ENCODE measurements around the gene KLLN.
A peak's percentile ranks its signal among the peaks of the same experiment; 100 is the strongest.
"Not testable (repeated sequence)": the region's sequence is repeated elsewhere in the genome, so short reads cannot be mapped to it uniquely, and the experiment has no call there.

KLLN gene

DNA sequence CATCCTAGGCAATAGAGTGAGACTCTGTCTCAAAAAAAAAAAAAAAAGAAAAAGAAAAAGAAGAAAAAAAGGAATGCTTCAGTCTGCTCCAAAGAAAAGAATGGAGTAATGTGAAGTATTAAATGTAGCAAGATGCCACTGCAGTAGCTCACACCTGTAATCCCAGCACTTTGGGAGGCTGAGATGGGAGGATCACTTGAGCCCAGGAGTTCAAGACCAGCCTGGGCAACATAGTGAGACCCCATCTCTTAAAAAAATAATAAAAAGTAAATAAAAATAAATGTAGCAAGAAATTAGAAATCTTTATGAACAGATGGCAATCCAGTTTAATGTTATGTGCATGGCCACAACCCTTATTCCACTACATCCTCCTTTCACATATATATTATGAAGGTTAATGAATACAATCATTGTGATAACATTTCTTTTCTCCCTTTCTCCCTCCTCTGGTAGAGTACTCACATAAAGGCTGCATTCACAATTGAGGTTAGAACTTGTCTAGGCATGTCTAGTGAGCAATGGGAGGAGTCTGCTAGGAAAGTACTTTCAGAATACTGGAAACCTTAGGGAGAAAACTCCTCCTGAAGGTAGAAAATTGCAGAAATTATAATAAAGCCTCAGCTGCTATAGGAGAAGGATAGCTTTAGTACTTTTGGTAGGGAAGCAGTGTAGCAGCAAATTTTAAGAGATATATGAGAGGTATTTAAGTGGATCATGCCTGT is 20.4 kb downstream of the KLLN start:
- no peak for DNase-seq (ENCODE audit: low read depth in 2 of 2)

DNA sequence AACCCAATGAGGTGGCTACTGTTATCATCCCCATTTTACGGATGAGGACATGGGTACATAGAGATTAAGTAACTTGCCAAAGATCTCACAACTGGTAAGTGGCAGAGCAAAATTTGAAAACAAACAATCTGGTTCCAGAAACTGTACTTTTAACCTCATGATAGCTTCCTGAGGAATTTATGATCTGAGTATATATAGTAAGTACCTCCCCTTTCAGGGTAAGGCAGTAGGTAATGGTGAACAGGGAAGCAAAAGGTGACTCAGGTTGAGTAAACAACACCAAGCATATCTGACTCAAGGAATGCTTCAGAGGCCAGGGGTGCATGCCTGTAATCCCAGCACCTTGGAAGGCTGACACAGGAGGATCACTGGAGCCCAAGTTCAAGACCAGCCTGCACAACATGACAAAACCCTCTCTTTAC is 21.1 kb downstream of the KLLN start:
- no peak for DNase-seq (ENCODE audit: low read depth in 2 of 2)

DNA sequence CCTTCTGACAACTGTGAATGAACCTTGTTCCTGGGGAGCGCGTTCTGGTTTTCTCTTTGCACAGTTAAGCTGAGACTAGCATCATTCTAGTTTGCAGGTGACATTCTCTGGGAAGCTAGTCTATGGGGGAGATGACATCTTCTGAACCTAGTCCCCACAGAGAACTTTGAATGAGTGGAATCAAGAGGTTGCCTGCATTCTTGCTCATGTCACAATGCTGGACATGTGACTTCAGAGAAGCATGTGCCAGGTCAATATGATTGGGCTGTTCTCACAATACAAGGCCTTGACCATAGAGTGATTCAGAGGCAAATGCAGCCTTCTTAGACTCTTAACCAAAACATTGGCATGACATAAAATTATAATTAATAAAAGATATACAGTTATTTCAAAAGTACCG is 22.1 kb downstream of the KLLN start:
- DNase-seq (ENCODE audit: low read depth in 2 of 2): no peak

DNA sequence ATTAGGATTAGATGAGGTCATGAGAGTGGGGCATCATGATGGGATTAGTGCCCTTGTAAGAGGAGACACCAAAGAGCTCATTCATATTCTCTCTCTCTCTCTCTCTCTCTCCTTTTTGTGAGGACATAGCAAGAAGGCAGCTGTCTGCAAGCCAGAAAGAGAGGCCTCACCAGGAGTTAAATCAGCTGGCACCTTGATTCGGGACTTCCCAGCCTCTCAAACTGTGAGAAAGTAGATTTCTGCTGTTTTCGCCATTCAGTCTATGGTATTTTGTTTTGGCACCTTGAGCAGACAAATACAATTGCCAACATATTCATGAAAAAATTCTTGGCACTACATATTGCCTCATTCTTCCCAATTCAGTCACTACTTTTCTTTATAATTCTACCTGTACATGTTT is 24.7 kb downstream of the KLLN start:
- DNase-seq (ENCODE audit: low read depth in 2 of 2): no peak

DNA sequence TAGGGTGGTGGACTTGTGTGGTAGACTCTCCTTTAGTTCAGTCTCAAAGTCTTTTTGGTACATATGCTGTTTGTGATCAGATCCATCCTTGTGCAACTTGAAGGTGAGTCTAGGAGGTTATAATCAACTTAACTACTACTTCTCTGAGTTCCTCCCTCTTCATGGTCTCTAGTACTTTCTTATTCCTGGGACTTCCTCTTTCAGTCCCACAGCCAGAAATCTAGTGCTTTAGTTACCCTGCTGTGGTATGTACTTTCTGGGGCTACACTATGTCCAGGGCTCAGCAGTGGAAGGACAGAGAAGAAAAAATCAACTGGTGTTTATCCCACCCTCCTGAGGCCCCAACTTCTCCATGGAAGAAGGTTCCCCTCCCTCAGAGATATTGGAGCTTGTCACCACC is 25.9 kb downstream of the KLLN start:
- DNase-seq (ENCODE audit: low read depth in 2 of 2): no peak

DNA sequence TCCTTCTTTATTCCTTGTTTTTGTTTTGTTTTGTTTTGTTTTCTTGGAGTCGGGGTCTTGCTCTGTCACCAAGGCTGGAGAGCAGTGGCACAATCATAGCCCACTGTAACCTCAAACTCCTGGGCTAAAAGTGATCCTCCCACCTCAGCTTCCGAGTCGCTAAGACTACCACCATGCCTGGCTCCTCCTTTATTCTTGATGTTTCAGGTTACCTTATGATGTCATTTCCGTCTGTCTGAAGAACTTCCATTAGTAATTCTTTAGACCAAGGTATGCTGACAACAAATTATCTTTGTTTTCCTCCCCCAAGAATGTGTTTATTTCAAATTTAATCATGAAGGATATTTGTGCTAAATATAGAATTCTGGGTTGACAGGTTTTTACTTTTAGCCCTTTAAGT is 27.2 kb downstream of the KLLN start:
- DNase-seq (ENCODE audit: low read depth in 2 of 2): no peak

DNA sequence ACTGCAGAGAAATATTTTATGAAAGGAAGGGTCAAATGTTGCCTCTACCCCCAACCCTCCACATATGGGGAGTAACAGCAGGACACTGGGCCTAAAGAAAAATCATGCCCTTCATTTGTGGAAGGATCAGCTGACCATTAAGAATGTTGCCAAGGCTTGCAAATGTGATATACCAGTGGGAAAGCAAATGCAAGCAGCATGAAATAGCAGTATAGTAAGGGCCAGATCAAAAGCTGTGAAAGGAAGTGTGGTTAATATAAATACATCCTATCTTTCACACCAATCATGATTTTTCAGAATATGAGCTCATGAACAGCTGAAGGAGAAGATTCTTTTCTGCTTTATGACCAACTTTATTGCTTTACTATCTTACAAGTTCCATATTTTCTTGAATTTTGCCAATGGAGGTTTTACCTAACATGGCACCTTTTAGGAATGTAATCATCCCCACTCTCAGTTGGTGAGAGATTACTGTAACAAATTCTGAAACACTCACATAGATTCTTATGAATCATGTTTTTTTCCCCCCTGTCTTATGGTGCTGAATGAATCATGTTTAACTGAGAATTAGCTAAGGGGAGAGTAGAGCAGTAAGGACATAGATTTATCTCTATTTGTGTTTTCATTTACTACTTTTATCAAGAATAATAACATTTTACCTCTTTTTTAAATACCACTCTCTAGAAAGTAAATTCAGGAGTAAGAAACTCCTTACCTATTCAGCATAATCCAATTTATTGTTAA is 33.2 kb downstream of the KLLN start:
- no peak for DNase-seq (ENCODE audit: low read depth in 2 of 2)

DNA sequence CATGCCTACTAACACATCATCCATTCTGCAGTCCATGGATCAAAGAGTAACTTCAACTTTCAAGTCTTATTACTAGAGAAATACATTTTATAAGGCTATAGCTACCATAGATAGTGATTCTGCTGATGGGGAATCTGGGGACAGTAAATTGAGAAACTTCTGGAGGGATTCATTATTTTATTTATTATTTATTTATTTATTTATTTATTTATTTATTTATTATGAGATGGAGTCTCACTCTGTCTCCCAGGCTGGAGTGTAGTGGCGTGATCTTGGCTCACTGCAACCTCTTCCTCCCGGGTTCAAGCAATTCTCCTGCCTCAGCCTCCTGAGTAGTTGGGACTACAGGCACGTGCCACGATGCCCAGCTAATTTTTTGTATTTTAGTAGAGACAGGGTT is 34.3 kb downstream of the KLLN start:
- DNase-seq (ENCODE audit: low read depth in 2 of 2): not testable (repeated sequence)

DNA sequence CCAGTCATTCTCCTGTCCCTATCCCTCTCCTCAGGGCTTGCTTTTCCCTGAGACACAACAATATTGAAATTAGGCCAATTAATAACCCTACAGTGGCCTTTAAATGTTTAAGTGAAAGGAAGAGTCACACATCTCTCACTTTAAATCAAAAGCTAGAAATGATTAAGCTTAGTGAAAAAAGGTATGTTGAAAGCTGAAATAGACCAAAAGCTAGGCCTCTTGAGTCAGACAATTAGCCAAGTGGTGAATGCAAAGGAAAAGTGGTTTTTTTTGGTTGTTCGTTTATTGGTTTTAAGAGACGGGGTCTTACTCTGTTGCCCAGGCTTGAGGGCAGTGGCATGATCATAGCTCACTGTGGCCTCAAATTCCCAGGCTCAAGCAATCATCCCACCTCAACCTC is 35.7 kb downstream of the KLLN start:
- no peak for DNase-seq (ENCODE audit: low read depth in 2 of 2)

DNA sequence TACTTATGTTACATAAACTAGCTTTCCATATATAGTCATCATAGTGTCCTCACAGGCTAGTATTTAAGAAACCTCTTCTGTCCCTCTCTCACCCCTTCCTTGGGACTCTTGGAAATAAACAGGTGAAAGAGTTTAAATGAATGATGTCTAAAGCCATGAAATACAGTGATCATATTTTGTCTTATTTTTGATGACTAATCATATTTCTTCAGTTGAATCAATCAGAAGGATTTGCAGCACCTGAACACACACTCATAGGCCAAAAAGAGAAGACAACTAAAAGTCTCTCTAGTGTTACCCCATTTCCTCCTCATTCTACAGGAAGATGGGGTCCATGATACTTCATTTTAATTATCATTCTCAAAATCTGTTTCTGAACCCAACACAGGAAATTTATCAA is 36.7 kb downstream of the KLLN start:
- DNase-seq (ENCODE audit: low read depth in 2 of 2): no peak

DNA sequence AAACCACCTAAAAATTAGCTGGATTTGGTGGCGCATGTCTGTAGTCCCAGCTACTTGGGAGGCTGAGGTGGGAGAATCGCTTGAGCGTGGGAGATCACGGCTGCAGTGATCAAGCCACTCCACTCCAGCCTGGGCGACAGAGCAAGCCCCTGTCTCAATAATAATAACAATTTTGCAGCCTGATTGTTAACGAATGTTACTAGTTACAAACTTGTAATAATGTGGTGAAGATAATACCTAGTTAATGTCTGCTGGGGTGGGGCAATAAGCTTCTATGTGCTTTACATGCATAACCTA is 44.1 kb downstream of the KLLN start:
- DNase-seq (ENCODE audit: low read depth in 2 of 2): no peak

DNA sequence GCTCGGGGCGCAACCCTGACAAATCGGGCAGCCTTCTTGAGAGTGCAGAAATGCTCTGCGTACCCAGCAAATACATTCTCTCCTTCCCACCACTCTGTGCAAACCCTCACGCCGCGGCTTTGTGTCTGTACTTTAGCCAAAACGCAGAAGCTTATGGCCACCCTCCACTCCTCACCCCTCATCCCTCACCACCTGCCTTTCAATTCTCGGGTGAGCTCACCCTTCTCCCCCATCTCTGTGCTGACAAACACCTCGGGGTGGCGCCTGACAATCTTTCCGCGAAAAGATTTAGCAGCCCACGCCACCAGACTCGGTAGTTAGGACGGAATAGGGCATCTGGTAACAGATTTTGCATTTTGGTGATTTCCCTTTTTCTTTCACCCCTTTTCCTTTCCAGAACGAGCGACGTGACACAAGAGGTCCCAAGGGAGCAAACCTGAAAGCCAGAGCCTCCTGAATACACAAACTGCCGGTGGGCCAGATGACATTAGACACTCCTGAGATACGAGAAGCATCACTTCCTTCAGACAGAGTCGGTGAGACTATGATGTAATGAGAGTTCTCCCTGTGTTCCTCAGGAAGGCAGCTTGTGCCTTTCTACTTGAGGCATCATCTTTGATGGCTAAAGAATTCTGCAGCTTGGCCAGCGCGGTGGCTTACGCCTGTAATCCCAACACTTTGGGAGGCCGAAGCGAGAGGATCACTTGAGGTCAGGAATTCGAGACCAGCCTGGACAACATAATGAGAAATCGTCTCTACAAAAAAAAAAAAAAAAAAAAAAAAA is 44.6 kb downstream of the KLLN start:
- peak; percentile 34 to 43 for DNase-seq (ENCODE audit: low read depth in 2 of 2)

DNA sequence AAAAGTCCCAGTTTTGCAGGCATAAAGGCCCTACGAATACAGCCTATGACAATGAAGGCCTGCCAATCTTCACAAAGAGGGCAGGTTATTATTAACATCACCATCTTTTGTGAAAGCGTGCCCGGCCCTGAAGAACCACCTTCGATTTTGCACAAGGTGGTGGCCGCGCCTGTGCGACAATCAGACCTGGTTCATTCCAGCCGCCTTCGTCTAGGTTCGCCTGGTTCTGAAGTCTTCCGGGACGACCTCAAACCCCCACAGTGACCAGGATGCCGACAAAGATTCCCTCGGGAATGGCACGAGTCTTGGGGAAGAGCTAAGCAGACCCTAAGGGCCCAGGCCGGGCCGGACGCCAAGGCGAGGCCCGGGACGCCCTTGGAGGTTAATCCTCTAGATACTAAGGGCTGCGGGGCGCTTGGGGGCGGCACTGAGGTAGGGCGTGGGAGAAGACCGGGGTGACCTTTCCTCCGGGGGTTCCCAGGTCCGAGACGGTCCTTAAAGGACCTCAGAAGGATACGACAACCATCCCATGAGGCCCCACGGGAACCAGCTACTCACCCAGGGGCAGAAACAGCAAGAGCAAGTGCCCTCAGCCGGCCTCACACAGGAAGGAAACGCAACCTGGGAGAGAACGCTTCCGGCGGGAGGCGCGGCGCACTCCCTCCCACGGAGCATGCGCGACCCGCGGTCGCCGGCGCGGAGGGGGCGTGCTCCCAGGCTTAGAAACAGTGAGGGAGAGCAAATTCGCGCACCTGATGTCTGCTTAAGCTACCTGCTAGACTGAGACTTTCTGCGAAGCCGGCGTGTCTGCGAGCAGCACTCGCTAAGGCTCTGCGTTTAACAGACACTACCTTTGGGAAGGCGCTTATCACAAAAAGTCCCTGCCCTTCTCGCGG is 45.5 kb downstream of the KLLN start, which contains the start of gene ATAD1:
TSS of gene ATAD1 (minus strand) at position 618 of the 896 bp plus-strand sequence. CDS start 3,627 bp downstream, outside the sequence.
- peak; percentile 78 to 79 for DNase-seq (ENCODE audit: low read depth in 2 of 2)

DNA sequence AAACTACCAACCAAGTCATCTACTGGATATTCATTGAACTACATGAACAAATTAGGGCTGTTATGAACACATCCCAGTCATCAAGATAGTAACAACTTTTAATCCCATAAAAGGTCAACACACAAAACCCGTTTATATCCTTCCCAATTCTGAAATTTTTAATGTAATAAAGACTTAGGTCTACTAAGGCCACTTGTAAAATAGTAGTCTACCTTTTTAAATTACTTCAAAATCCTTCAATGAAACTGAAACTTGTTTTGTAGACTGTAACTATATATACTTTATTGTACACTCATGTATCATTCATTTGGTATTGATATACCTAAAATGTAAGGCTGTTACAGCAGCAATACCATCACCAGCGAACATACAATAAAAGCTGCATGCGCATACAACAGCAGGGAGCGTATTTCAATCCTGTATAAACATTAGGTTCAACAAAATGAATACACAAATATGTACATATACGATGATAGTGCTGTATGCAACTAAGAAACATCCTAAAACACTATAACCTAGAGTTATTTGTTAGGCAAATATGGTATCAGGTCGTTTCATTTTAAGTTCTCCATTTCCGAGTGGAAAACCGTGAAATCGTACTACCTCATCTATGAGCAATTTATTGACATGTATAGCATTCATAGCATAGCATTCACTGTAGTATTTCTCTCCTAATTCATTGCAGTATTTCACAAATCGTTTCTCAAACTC is 46.3 kb downstream of the KLLN start:
- no peak for DNase-seq (ENCODE audit: low read depth in 2 of 2)

DNA sequence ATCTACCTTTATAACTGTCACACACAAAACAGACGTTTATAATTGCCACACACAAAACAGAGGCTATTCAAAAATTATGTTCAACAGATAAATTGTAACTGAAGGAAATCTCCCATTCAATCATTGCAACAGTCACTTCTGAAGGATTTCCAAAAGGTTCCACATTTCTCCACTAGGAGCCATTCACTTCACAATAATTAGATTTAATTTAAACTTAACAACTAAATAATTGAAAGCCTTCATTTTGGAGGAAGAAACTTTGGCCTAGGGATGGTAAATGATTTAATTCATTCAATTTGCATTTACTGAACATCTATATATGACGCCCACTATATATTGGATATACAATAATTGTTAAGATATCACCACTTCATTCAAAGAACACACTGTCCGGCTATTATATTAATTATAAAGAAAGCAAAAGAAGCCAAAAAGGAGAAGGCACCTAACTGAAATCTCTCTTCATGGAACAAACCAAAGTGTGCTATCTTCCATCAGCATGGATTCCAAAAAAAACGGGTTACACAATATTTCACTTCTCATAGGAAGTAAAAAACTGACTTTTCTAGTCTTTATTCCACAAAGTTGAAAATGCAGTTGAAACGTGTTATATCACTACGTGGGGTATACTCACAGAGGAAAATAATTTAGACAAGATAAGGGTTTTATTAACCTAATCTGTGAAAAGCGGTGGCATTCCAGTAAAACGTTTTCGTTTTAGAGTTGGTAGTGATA is 47.0 kb downstream of the KLLN start:
- no peak for DNase-seq (ENCODE audit: low read depth in 2 of 2)

Measured in stimulated activated CD8-positive, alpha-beta memory T cell treated with anti-CD3 and anti-CD28 coated beads, Interleukin-2, amount 100 ng/mL, for 1 hour (primary cell).